HepG2 (cell line): Measurements from ENCODE around the gene KCTD6.

Source experiments
- CEBPB ChIP-seq: IDR thresholded peaks from 2 replicates; pipeline ENCODE4 v1.6.1; 2011; ENCODE audit warnings: low read depth, low read length, improper control_type of control experiment, borderline replicate concordance
- CEBPG ChIP-seq: IDR thresholded peaks from 2 replicates; pipeline ENCODE4 v1.6.1; 2016
- KDM1A ChIP-seq: IDR thresholded peaks from 2 replicates; pipeline ENCODE4 v1.6.1; 2016; ENCODE audit warnings: missing compliant biosample characterization
- MTF1 ChIP-seq: sonication (generic); formaldehyde crosslinking; IDR thresholded peaks from 2 replicates; pipeline ENCODE4 v1.5.0; 2020; ENCODE audit warnings: missing genetic modification reagents
- PCBP2 ChIP-seq: fragments of 200-400 bp; formaldehyde crosslinking; optimal IDR thresholded peaks from 2 replicates; pipeline ENCODE3; 2018; ENCODE audit warnings: low read length, low read depth; ENCODE audit not compliant: poor library complexity, severe bottlenecking
- POLR2A ChIP-seq, 2 experiments: IDR thresholded peaks; 2 replicates each; pipeline ENCODE4 v1.6.1; 2011; ENCODE audit warnings: low read depth in 2 of 2, low read length in 2 of 2, mild to moderate bottlenecking in 1 of 2, moderate library complexity in 1 of 2; ENCODE audit not compliant: insufficient read depth in 1 of 2
- RBM22 ChIP-seq: fragments of 200-400 bp; formaldehyde crosslinking; optimal IDR thresholded peaks from 2 replicates; pipeline ENCODE3; 2017; ENCODE audit warnings: mild to moderate bottlenecking, low read length, moderate library complexity
- REST ChIP-seq, 2 experiments: IDR thresholded peaks; 2 replicates each; pipeline ENCODE4 v1.6.1; 2011 to 2012; ENCODE audit warnings: low read length in 2 of 2, borderline replicate concordance in 1 of 2, low read depth in 1 of 2, mild to moderate bottlenecking in 1 of 2, moderate library complexity in 1 of 2
- ZFX ChIP-seq: sonication (generic); formaldehyde crosslinking; IDR thresholded peaks from 2 replicates; pipeline ENCODE4 v1.4.0; 2020; ENCODE audit warnings: mild to moderate bottlenecking, low read depth, missing genetic modification reagents, moderate library complexity
- TF ChIP-seq, protein P1 (sequence below): sonication (generic); formaldehyde crosslinking; IDR thresholded peaks from 2 replicates; pipeline ENCODE4 v1.5.0; 2020; ENCODE audit warnings: mild to moderate bottlenecking, missing genetic modification reagents, moderate library complexity

DNA sequence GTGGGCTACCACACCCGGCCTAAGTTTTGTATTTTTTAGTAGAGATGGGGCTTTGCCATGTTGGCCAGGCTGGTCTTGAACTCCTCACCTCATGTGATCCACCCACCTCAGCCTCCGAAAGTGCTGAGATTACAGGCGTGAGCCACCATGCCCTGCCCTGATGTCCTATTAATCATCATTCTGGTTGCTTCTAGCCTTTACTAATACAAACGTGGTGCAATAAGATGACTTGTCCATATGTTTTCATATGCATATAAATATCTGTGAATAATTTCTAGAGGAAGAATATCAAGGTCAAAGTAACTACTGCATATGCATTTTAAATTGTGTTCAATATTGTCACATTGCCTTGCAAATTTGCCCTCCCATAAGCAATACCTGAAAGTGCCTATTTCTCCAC lies 32.7 kb upstream of the KCTD6 start:
- TF ChIP-seq POLR2A (IDR thresholded peaks at IDR 0.05; ENCODE audit: insufficient read depth in 1 of 2, low read depth in 2 of 2, low read length in 2 of 2) (no peak), MTF1 (CRISPR knock-in tag) (no peak), REST (IDR thresholded peaks at IDR 0.05; ENCODE audit: borderline replicate concordance in 1 of 2, low read depth in 1 of 2, low read length in 2 of 2) (no peak), CEBPG (no peak), RBM22 (no peak), CEBPB (no peak), KDM1A (CRISPR knock-in tag) (no peak), PCBP2 (no peak), ZFX (CRISPR knock-in tag) (no peak)
- TF ChIP-seq, protein P1, sequence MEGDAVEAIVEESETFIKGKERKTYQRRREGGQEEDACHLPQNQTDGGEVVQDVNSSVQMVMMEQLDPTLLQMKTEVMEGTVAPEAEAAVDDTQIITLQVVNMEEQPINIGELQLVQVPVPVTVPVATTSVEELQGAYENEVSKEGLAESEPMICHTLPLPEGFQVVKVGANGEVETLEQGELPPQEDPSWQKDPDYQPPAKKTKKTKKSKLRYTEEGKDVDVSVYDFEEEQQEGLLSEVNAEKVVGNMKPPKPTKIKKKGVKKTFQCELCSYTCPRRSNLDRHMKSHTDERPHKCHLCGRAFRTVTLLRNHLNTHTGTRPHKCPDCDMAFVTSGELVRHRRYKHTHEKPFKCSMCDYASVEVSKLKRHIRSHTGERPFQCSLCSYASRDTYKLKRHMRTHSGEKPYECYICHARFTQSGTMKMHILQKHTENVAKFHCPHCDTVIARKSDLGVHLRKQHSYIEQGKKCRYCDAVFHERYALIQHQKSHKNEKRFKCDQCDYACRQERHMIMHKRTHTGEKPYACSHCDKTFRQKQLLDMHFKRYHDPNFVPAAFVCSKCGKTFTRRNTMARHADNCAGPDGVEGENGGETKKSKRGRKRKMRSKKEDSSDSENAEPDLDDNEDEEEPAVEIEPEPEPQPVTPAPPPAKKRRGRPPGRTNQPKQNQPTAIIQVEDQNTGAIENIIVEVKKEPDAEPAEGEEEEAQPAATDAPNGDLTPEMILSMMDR, result no peak
